GM18868 (cell line): ENCODE data around the gene FGFR3.

Experiments
- ATAC-seq: cut with Tn5 transposase; IDR thresholded peaks from one replicate; pipeline ENCODE4 v1.9.1; 2021; ENCODE audit warnings: mild to moderate bottlenecking, moderate library complexity; ENCODE audit not compliant: unreplicated experiment

The FGFR3 gene

GRCh38 chr4:1756079-1756478 lies 37.0 kb upstream of the FGFR3 start:
- ATAC-seq: no peak

GRCh38 chr4:1756893-1757779 lies 36.0 kb upstream of the FGFR3 start:
- no peak for ATAC-seq

DNA sequence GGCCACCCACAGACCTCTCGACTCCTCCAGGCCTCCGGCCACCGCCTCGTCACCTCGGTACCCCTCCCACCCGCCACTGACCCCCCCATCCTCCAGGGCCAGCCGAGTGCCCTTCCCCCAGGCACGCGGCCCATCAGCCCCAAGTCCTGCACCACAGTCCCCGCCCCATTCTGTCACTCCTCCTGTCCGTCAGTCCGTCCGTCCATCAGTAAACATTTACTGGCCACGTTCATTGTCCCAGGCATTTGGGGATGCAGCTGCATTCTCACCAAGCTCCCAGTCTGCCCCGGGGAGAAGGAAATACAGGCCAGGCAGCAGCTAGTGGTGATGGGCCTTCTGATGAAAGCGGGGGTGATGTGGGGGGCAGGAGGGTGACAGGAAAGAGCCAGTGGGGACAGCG lies 35.3 kb upstream of the FGFR3 start:
- ATAC-seq: no peak

DNA sequence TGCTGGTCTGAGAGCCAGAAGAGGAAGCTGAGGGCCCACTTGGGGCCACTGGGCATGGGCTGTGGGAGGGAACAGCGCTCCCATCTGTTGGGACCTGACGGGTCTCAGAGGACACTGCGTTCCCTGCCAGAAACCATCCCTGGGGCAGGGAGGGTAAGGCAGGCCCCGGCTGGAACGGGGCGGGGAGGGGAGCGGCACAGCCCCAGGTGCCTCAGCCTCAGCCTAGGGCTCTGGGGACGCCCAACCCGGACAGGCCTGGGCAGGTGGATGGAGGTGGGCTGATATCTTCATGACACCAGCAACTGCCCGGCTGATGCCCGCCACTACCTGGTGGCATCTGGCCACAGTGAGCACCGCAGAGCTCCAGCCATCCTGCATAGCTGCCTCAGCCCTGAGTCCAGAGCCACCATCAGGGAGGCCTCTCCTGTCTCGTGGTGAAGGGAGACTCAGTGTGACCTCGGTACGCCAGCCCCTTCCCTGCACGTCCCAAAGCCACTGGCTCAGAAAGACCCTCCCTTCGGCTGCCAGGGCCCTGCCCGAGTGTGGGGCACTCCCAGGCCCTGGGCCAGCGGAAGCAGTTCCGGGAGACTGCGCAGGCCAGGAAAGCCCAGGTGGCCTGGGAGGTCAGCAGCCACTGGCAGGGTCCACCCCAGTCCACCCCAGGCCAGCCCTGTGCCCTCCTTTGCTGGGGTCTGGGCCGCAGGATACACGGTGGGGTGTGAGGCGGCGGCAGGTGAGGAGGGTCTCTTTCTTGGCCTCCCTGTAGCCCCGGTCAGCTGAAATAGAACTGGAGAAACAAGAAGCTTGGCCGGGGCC lies 34.6 kb upstream of the FGFR3 start:
- ATAC-seq: no peak

- ATAC-seq: no peak
Measured at GRCh38 chr4:1759170-1759817, 33.8 kb upstream of the FGFR3 start.

DNA sequence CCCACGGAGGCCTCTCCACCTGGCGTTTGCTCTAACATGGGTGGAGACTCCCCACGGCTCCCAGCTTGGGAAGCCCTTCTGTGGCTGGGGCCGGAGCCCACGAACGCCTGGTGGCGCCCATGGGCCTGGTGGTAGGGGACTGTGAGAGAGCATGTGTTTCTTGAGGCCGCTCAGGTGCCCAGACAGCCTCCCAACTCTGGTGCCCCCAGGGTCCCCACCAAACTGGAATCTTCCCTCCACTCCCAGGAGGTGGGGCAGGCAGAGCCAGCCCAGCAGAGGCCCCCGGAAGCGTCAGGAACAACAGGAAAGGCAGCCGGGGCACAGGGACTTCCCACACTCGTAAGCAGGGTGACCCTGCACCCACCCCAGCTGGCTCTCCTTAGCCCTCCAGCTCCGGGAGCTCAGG lies 33.3 kb upstream of the FGFR3 start:
- no peak for ATAC-seq

- no peak for ATAC-seq
Measured at GRCh38 chr4:1760521-1761071, 32.5 kb upstream of the FGFR3 start.

DNA sequence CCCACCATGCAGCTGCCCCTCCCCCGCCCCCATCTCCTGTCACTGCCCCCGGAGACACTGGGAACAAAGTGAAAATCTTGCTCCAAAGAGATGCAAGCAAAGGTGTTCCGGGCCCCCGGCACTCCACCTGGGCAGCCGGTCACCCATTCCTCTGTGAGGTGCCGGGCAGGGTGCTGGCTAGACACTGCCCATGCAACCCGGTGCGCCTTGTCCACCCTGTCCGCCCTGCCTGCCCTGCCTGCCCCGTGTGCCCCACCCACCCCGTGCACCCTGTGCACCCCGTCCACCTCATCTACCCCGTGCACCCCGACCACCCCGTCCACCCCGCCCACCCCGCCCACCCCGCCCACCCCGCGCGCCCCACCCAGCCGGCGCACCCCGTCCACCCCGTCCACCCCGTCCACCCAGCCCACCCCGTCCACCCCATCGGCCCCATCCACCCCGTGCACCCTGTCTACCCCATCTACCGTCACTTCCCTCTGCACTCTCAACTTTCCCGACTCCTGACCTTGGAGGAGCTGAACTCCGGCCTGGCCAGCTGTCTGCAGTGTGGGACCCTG lies 31.9 kb upstream of the FGFR3 start:
- no peak for ATAC-seq

GRCh38 chr4:1762264-1763010 lies 30.7 kb upstream of the FGFR3 start:
- ATAC-seq: no peak

DNA sequence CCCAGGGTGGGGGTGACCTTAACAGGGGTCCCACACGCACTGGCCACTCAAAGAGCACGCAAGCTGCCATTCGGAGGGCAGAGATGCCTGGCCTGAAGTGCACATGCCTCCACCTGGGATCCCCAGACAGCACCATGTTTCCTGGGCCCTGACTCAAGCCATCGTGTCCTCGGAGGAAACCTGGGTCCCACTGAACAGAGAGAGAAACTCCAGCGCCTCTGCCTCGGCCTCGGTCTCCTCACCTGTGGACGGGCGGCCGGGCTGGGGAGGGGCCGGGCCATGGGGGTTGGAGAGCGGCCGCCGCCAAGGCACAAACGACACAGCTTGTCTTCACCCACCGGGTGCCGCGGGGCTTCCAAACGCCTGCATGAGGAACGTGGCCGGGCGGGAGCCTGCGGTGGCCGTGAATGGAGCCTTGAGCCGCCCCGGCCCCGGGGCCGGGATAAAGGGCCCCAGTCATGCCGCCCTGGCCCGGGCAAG lies 30.0 kb upstream of the FGFR3 start:
- no peak for ATAC-seq

DNA sequence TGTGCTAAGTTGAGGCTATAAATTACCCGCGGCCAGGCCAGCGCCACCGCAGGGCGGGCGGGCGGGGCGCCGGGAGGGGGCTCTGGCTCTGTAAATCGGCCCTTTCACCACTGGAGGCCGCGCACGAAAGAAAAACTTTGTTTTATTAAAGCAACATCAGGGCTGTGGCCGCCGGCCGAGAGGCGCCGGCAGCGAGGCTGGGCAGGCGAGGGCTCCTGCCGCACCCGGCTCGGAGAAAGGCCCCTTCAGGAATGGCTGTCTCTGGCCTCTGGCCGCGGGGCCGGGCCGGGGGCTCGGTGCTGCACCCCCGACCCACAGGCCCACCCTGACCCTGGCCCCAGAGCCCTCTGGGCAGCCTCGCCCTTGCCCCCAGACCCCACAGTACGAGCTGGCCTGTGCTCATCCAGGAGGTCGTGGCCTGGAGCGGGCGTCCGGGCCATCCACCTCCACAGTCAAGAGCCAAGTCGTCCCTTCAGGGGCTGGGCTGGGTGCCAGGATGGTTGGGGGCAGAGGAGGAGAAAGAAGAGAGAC lies 29.5 kb upstream of the FGFR3 start:
- no peak for ATAC-seq

DNA sequence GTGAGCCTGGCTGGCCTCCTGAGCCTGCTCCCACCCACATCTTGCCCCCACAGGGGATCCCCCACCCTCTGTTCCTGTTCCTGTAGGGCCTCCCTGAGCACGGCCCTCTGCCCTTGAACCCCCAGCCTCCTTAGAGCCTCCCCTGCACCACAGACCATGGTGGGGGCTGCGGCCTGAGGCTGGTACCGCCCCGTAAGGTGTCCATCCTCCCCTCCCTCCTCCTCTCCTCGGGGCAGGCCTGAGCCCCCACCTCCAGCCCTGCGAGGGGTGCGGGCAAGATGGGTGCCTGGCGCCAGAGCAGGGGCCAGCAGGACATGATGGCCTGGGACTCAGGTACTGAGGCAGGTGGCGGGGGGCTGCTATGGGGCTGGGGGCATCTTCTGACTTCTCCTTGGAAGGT lies 28.4 kb upstream of the FGFR3 start:
- ATAC-seq: no peak

GRCh38 chr4:1765409-1766072 lies 27.6 kb upstream of the FGFR3 start:
- no peak for ATAC-seq

- no peak for ATAC-seq
Measured at GRCh38 chr4:1766106-1767060, 26.7 kb upstream of the FGFR3 start.

GRCh38 chr4:1767061-1767769 lies 25.9 kb upstream of the FGFR3 start:
- no peak for ATAC-seq

GRCh38 chr4:1767770-1768366 lies 25.2 kb upstream of the FGFR3 start:
- no peak for ATAC-seq

DNA sequence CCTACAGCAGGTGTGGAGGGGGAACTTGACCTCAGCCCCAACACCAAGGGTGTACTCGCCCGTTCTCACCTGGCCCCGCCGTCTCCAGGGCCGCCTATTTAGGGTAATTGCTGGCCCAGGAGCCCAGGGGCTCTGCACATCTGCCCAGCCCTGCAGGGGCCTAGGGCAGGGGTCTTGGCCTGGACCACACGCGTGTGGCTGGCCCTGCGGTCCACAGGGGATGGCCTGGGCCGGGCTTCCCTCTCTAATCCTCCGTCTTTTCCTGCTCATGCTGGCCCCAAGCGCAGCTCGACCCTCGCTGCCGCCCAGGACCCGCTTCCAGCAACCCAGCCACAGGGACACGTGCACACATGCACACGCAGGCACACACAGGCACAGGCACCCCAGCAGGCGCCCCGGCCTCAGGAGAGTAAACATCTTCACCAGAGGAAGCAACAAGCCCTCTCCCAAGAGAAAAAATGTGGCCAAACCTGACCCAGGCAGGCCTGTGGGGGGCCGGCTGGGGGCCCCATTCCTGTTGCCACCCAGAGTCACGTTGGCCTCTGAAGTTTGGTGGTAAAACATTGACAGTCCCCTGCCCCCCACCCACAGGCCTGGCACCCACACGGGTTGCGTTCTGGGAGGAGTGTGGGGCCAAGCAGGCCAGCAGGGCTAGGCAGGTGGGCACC lies 24.6 kb upstream of the FGFR3 start:
- ATAC-seq: no peak
